Measurements from ENCODE around the gene PCNX2. TPM values are rescaled to one million over a fixed set of nuclear protein-coding genes. Genes with fewer than 3 reads are reported as not detected.

PCNX2 gene
- total RNA-seq, 1 donor from 2014 or later: 11.3 TPM

DNA sequence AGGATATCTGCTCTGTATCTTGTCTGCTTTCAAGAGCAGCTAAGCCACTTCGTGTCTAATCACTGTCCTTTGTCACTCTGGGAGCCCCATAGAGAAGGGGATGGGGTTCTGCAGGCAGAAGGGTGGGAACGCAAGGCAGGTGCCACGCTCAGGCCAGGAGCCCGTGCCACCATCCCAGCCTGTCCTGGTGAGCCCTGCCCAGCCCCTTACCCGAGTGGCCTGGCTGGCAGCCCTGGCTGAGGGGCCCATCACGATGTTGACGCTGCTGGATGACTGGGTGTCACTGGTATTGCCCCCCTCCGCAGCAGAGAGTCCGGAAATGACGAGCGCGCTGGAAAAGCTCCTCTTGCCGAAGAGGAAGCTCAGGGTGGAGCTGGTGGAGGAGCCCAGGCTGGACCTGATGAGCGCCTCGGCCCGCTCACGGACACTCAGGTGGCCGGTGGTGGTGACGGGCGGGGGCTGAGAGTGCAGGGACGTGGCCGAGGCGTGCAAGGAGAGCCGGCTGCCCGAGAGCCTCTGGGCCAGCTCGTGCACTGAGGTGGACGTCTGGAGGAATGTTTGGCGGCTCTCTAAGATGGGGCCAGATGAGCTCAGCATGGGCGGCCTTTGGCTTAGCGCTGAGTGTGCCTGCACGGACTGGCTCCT is 309.5 kb downstream of the PCNX2 start:
- Histone ChIP-seq H3K4me3 (no peak overlapping the region), H3K36me3 (no peaks in the 10 kb centered on the region), H3K27me3 (ENCODE audit: low read depth) (no peaks in the 10 kb centered on the region), H3K27ac (no peak overlapping the region), H3K9me3 (no peaks in the 10 kb centered on the region), H3K4me1 (no peaks in the 10 kb centered on the region)
- TF ChIP-seq, protein P1, sequence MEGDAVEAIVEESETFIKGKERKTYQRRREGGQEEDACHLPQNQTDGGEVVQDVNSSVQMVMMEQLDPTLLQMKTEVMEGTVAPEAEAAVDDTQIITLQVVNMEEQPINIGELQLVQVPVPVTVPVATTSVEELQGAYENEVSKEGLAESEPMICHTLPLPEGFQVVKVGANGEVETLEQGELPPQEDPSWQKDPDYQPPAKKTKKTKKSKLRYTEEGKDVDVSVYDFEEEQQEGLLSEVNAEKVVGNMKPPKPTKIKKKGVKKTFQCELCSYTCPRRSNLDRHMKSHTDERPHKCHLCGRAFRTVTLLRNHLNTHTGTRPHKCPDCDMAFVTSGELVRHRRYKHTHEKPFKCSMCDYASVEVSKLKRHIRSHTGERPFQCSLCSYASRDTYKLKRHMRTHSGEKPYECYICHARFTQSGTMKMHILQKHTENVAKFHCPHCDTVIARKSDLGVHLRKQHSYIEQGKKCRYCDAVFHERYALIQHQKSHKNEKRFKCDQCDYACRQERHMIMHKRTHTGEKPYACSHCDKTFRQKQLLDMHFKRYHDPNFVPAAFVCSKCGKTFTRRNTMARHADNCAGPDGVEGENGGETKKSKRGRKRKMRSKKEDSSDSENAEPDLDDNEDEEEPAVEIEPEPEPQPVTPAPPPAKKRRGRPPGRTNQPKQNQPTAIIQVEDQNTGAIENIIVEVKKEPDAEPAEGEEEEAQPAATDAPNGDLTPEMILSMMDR (IDR thresholded peaks at IDR 0.05): no peak
- intact Hi-C loops (cut with DNase I): no loop called here
- ATAC-seq: no peak
- no peak for DNase-seq

DNA sequence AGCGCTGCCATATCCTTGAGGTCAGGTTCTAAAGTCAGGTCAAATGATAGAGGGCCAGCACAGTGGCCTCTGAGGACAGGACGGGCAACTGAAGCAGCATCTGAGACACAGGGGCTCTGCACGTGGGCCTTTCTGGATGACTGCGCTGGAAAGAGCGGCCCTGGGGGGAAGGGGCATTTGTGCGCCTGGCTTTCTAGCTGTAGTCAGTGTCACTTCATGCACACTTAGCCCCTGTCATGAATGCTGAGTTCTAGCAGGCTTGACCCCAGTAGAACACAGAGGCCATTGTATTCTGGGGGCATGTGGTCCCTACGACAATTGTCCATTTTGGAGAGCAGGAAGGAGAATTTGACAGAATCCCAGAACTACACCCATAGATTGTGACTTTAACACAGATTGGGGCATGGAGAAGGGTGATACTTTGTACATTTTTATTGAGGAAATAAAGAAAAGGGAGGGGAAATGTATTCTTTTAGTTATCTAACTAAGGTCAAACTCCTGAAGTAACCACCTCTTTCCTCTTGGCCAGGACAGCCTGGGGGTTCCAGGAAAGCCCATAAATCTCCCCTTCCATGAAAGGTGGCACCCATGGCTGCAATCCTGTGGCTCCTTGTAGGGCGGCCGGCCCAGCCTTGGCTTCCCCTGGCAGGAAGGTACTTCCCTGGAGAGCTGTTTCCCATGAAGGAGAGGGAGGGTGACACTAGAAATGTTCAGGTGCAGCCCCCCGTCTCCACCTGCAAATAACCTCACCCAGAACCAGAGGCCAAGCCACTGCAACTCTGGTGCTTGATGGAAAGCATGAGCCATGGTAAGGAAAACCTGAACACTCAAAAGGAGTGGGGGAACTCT is 310.7 kb downstream of the PCNX2 start:
- TF ChIP-seq, protein P1 (IDR thresholded peaks at IDR 0.05): no peak
- intact Hi-C loops (cut with DNase I): no loop called here
- H3K27me3 ChIP-seq (ENCODE audit: low read depth): no peaks in the 10 kb centered on the region
- H3K27ac ChIP-seq: no peak overlapping the region
- no peak overlapping the region for H3K4me3 ChIP-seq
- H3K36me3 ChIP-seq: no peaks in the 10 kb centered on the region
- no peak for ATAC-seq
- no peaks in the 10 kb centered on the region for H3K9me3 ChIP-seq
- DNase-seq: no peak
- no peaks in the 10 kb centered on the region for H3K4me1 ChIP-seq

DNA sequence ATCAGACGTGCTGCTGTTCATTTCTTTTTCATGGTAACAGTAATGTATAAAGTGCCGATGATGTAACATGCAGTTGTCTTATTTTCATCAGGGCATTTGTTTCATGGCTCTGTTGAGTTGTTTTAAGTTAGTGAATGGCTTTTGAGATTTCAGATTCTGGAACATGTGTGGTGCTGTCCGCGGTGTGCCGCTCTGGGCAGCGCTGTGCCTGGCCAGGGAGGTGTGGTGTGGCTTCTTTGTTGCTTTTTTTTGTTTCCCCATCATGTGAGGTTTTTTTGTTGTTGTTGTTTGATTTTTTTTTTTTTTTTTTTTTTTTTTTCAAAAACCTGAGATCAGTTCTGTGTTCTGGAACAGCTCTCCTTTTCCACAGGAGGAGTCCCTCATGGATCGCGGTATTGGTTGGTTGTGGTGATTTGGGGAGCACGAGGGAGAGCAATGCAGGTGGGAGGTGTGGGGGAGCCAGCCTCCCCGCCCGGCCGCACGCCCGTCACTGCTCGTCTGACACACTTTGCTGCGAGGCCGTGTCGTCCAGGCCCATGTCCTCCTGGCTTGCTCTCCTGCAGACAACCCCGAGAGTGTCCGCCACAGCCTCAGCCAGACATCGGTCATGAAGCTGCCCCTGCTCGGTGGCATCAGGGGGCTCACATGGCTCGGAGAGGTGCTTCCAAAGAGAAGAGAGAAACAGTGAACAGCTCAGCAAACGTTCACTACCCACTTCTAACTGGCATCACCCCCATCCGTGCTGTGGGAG is 311.5 kb downstream of the PCNX2 start:
- ATAC-seq (no peak), DNase-seq (no peak)
- H3K9me3 ChIP-seq: no peaks in the 10 kb centered on the region
- TF ChIP-seq, protein P1 (IDR thresholded peaks at IDR 0.05): no peak
- no peak overlapping the region for H3K27ac ChIP-seq
- H3K27me3 ChIP-seq (ENCODE audit: low read depth): no peaks in the 10 kb centered on the region
- no peaks in the 10 kb centered on the region for H3K36me3 ChIP-seq
- no peak overlapping the region for H3K4me3 ChIP-seq
- H3K4me1 ChIP-seq: peaks cover 7% of the 10 kb centered on the region
- intact Hi-C loops (cut with DNase I): no loop called here

DNA sequence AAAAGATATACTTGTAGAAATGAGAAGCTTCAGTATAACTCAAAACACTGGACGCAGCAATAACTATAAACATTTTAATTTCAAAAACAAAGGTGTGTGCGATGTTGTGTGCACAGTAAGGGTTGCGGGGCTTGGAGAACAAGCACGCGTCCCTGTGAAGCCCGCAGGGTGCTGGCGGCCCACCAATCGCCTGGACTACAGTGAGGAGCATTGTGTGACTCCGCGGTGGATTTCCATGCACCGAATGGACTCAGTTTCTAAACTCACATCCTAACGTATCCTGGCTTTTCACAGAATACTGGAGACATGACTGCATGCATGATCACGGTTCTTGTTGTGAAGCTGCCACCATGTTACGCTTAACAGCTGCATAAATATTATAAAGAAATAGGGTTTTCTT is 312.1 kb downstream of the PCNX2 start:
- TF ChIP-seq, protein P1 (IDR thresholded peaks at IDR 0.05): no peak
- Histone ChIP-seq H3K9me3 (no peaks in the 10 kb centered on the region), H3K4me3 (no peak overlapping the region), H3K27me3 (ENCODE audit: low read depth) (no peaks in the 10 kb centered on the region), H3K4me1 (peaks cover 12% of the 10 kb centered on the region), H3K27ac (no peak overlapping the region), H3K36me3 (no peaks in the 10 kb centered on the region)
- DNase-seq: no peak
- intact Hi-C loops (cut with DNase I): no loop called here
- ATAC-seq: no peak

DNA sequence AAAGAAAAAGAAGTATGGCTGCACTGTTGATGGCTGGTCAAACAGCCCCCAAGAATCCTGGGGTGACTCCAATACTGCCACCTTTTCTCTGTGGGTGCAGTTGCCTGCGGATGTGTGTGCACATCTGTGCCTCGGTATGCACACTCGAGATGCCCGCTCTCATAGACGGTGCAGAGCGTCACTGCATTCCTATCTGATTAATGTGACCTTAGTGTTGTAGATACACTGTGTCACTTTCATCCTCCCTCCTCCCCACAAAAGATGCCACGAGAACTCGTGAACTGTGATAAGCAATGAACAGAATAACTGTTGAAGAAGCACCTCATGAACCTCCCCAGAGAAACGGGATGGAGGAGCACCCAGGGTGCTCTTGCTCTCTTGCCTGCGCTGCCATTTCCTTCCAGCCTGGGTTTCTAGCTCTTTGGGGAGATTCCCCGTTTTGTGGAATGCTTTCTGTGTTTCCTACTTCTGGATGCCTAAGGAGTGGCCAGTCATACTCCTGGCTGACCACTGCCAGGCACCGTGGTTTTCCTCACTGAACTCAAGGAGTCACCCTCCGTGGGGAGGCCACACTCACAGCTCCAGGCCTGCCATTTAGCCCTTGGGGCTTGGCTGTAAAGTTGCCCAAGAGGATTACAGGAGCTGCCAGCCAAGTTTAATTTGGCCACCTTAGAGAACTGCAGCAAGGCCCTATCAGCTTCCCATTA is 313.1 kb downstream of the PCNX2 start:
- DNase-seq (no peak), ATAC-seq (no peak)
- H3K36me3 ChIP-seq: no peaks in the 10 kb centered on the region
- no peak overlapping the region for H3K27ac ChIP-seq
- TF ChIP-seq, protein P1 (IDR thresholded peaks at IDR 0.05): no peak
- intact Hi-C loops (cut with DNase I): no loop called here
- no peaks in the 10 kb centered on the region for H3K9me3 ChIP-seq
- H3K4me1 ChIP-seq: peaks cover 12% of the 10 kb centered on the region
- H3K27me3 ChIP-seq (ENCODE audit: low read depth): no peaks in the 10 kb centered on the region
- H3K4me3 ChIP-seq: no peak overlapping the region
